Fibroblast of skin of left quadriceps (primary cell): Measurements from ENCODE around the gene HEXIM1.

ENCODE experiments used
- DNase-seq, 2 experiments: peaks; one replicate each; pipeline ENCODE4 v3.0.0-alpha.2; 2013; ENCODE audit warnings: low read depth in 2 of 2

HEXIM1 gene, protein sequence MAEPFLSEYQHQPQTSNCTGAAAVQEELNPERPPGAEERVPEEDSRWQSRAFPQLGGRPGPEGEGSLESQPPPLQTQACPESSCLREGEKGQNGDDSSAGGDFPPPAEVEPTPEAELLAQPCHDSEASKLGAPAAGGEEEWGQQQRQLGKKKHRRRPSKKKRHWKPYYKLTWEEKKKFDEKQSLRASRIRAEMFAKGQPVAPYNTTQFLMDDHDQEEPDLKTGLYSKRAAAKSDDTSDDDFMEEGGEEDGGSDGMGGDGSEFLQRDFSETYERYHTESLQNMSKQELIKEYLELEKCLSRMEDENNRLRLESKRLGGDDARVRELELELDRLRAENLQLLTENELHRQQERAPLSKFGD

DNA sequence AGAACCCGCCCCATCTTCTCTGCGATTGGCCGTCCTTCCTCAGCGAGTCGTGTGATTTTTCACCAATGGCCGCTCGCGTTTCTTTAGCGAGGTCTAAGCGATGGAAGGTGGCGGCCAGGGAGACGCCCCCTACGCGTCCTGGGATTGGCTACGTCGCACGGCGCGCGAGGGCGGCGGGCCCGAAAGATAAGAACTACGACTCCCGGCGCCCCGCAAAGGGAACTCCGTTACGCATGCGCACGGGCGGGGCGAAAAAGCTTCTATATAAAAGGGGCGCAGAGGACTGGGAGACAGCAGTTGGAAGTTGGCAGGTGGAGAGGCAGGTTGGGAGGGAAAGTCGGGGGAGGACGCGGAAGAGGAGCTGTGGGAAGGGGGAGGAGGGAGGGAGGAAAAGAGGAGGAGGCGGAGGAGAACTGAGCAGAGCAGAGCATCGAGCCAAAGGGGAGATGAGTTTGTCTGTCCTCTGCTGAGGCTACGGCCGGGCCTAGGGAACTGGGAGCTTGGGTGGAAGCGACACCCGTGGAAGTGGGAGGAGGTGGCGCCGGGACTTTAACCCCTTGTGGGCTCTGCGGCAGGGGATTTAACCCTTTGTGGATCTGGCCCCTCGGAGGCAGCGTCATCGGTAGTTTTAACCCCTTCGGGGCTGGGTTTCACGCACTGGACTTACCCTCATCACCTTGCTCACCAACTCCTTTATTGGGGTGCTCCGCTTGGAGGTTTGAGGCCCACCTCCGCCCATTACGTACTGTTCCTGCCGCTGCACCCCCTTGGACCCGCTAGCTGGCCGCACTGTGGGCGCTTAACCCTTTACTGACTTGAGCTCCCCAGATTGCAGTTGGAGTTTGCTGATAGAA, at the start of gene HEXIM1:
Gene HEXIM1 (plus strand): TSS at position 293 of the 854 bp plus-strand sequence. CDS start 716 bp downstream, outside the sequence.
- peak; percentile 100 for DNase-seq

DNA sequence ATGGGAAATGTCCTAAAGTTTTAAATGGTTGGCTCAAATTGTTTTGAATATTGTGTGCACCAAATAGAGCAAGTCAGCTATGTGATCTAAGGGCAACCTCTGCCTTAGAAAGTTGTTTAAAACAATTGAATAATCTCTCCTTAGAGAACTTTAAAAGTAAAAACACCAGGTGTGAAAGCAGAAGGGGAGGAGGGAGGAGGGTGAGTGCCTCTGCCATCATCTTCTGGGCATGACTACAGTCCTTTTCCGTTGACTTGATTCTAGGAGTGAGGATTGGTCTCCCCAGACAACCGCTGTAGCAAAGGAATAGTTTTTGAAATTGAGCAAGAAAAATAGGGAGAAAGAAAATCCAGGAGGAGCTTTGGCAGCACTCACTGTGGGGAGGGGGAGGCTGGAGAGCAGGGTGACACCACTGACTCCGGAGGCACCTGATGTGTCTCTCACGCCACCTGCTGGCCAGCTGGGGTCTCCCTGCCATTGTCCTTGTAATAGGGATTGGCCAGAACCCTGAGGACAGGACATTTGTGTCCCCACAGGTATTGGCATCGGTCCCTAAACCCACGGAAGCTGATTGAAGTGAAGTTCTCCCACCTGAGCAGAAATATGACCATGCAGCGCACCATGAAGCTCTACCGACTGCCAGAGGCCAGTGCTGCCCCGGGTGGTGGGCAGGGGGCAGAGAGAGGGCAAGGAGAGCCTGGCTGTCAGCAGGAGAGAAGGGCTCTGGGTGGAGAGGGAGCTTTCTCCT, 49.2 kb upstream of the HEXIM1 start:
- peak; percentile 42 to 48 for DNase-seq

DNA sequence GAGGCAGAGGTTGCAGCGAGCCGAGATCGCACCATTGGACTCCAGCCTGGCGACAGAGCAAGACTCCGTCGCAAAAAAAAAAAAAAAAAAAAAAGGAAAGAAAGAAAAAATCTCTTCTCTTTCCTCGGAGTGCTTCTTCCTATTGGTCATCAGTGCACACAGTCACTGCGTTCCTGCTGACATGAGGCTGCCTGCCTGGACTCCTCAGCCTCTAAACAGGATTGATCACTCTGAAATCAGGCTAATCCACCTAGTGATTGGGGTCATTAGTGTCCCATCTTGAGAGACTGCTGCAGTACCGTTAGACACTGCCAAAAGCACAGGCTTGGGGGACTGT, 46.8 kb upstream of the HEXIM1 start:
- DNase-seq: no peak

DNA sequence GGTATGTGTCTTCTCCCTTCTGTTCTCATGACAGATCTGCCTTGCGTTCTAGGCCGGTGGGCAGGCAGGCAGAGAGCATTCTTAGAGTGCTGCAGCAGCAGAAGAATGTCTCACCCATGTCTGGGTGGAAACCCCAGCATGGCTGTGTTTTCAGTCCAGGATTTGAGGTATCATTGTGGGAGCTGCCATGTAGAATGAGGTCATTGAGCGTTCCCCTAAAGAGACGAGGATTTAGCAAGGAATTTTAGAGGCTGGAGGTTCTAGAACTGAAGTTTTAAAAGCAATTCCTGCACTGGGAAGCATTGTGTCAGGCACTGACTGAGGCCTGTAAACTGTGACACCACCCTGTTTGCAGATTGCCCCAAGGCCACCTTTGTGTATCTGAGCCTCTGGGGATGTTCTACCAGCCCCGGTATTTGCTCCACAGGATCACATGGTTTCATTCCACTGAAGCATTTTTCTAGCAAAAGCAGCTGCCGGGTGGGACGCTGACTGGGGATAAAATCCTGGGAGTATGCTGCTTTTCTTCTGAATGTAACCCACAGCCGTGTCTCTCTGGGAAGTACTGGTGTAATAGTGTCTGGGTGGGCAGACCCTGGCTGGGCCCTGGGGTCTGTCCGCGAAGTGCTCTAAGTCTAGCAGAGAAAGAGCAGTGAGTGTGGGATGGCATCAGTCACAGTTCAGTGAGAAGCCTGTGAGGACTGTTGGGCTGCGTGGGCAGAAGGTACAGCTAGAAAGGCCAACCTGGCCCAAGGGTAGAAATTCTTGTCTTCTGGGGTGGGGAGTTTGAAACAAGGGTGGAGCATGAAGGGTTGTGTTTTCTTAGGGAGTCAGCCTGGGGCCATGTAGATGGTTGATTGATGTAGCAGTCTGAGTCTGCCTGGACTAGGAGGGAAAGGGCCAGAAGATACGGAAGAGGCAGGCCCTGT, 46.1 kb upstream of the HEXIM1 start:
- DNase-seq: no peak

DNA sequence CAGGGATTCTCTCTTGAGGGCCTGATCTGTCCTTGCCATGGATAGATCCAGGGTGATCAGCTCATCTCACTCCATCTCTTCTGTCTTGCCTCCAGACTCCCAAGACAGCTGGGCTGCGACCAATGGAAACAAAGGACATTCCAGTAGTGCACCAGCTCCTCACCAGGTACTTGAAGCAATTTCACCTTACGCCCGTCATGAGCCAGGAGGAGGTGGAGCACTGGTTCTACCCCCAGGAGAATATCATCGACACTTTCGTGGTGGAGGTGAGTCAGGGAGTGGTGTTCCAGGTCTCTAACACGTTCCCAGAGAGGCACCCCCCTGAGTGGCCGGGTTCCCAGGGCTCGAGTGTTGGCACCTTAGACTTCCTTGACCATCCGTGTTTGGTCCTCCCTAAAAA, 45.4 kb upstream of the HEXIM1 start:
- no peak for DNase-seq

DNA sequence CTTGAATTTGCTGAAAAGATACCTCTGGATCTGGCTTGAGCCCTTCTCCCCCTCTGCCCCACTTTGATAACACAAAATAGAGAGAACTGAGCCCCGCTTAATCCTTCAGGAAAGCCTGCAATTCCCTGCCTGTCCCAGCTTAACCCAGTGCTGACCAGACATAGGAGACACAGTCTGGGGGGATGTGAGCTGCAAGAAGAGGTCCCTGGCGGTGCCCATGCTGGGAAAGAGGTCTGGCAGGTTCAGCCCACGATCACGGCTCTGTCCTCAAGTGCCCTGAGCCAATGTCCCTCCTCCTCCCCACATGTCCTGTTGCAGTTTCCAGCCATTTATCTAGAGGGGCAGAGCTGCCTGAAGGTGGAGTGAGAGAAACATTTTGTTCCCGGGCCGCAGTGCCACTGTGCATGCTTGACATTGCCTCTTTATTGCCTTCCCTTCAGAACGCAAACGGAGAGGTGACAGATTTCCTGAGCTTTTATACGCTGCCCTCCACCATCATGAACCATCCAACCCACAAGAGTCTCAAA, 44.9 kb upstream of the HEXIM1 start:
- no peak for DNase-seq

DNA sequence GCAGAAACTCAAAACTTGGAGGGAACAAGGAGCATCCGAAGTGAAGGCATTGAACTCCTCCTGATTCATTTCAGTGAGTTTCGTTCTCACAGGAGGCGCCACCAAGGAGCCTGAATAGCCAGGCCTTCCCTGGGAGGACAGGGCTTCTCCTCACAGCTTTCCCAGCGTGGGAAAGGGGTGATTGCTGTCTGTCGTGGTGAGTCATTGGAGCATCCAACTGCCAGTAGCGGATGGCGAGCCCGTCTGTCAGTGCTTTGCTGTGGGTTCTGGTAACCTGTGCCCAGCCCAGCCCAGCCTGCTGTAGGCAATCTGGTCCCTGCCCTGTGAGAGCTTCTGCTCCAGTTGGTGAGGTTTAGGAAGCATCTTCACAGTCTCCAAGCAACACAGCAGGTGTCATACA, 44.2 kb upstream of the HEXIM1 start:
- no peak for DNase-seq

DNA sequence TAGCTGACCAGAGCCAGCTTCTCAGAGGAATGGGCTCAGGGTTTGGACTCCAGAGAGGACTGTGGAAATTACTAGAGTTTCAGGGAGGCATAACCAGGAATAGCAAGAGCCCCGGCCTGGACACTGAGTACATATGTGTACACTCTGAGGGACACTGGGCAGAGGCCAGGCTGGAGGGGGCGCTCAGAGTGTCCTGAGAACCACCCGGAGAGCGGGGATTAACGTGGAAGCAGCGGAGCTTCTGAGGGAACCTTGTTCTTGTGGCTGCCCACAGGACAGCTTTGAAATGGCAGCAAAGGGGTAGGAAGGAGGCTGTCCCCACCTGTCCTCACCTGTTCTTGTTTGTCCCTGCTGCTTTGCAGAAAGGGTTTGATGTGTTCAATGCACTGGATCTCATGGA, 43.8 kb upstream of the HEXIM1 start:
- no peak for DNase-seq

DNA sequence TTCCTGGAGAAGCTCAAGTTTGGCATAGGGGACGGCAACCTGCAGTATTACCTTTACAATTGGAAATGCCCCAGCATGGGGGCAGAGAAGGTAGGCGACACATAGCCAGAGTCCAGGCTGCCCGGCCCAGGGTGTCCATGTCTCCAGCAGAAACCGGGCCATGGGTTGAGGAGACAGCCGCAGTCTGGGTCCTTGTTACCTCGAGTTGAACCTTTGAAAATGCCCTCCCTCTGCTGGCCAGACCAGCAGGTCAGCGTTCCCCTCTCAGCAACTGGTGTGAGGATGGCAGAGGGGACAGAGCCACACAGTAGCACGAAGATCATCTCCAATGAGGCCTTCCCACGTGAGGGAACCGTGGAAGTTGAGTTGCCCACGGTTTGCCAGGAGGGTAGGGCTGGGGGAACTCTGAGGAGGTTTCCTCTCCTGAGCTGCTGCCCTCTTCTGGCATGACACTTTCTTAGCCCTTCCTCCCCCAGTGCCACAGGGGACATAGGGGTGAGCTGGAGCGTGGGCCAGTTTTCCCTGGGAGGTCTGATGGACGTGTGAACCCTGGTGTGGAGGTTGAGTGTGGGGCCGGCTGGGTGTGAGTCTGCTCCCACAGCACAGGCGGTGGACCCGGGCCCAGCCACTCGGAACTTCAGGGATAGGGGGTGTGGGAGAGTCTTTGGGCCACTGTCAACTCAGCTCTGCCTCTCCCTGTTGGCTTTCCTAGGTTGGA, 43.2 kb upstream of the HEXIM1 start:
- DNase-seq: no peak

DNA sequence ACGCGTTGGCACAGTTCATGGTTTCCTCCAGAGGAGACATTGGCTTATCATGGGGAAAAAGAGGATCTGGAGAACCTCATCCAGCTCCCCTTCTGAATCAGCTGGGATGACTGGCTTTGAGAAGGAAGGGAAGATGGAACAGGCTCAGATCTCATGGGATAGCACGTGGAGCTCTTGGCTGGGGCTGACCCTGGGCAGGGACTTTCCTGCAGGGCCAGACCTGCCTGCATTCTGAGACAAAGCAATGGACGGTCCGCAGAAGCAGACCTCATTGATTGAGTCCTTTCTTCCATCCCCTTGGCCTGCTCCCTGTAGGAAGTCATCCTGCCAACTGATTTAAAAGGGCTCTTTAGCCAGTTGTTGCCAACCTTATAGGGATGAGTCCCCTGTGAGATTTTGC, 42.2 kb upstream of the HEXIM1 start:
- DNase-seq: no peak

DNA sequence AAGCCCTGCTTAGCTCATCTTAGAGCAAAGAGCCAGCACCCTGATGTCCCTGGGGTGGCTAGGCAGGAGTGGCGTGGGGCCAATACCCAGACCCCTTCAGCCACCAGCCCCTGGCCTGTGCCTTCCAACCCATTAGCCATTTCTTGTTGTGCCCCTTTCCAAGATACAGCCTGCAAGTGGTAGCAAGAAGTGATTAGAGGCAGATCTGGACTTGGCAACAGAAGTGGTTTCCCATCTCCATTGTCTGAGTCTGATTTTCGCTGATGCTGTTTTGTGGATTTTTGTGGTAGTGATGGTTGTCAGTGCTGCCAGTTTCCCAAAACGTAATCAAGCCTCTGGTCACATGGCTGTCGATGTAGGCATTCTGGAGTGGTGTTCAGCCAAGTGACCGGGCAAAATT, 41.7 kb upstream of the HEXIM1 start:
- no peak for DNase-seq

DNA sequence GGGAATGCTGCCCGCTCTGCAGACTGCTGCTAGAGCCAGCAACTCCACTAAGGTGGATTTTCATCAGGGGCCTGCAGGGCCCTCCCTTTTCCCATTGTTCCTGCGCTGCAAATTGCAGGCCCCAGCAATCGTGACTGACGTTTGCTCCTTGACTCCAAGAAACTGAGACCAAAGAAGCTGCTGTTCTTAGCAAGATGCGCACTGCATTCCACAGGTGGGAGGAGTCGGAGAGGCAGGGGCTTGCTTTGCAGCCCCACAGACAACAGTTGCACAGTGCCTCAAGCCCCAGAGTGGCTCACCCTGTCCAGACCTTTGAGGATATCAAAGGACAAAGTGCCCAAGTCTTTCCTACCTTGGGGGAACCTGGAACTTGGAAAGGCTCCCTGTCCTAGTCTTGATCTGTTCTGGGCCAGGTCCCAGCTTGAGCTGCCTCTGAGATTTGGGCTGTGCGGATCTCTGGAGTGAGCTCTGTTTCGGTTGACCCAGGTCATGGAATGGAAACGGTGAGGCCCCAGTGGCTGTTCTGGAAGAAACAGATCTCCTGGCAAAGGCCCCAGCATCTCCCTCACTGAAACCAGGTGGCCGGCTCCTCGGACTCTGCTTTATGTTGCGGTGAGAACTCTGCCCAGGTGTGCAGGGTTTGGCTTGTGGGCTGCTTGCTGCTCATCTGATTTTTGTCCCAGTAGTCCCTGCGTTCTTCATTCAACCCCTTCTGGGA, 40.8 kb upstream of the HEXIM1 start:
- no peak for DNase-seq

DNA sequence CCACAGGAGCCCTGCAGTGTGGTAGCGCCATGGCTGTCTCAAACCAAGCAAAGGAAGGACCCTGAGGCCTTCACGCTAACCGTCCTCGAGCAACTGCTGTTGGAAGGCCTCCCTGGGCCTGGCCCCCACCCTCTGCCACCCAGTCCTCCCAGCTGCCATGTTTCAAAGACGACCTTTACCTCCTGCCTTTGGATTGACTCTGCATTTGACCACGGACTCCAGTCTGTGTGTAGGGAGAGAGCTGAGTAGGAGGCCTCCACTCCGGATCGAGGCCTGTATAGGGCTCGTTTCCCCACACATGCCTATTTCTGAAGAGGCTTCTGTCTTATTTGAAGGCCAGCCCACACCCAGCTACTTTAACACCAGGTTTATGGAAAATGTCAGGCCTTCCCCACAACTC, 40.2 kb upstream of the HEXIM1 start:
- DNase-seq: no peak

DNA sequence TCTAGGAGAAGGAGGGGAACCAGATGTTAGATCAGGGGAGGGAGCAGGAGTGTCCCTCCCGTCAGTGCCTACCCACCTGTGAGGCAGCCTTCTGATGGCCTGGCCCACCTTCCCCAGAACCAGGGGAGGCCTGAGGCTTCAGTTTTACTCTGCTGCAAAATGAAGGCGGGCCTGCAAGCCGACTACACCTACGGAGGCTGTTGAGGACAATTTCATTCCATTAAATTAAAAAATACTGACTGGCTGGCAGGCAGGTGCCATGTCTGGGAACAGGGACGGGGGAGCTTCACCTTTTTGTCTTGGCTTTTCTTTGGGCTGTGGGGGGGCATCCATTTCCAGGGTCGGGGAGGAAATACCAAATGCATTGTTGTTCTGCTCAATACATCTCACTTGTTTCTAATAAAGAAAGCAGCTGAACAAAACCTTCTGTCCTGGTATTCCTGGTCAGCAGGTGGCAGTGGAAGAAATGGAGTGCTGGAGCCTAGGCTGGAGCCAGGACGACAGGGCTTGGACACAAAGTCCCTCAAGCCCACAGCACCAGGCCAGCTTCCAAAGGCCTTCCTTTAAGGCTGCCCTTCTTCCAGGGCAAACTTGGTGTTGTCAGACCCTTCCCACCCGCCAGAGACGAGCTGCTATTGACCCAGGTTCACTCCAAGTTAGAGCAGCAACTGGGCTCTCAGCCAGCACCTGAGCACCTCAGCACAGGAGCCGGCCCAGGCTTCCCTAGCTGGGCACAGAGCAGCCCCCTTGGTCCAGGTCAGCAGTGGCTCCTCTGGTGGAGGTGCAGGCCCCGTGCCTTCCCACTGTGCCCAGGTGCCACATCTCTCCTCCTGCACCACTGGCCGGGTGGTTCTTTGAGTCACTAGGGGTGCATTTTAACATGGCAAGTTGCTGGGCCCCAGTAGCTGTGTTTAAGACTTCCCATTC, 39.4 kb upstream of the HEXIM1 start:
- no peak for DNase-seq

DNA sequence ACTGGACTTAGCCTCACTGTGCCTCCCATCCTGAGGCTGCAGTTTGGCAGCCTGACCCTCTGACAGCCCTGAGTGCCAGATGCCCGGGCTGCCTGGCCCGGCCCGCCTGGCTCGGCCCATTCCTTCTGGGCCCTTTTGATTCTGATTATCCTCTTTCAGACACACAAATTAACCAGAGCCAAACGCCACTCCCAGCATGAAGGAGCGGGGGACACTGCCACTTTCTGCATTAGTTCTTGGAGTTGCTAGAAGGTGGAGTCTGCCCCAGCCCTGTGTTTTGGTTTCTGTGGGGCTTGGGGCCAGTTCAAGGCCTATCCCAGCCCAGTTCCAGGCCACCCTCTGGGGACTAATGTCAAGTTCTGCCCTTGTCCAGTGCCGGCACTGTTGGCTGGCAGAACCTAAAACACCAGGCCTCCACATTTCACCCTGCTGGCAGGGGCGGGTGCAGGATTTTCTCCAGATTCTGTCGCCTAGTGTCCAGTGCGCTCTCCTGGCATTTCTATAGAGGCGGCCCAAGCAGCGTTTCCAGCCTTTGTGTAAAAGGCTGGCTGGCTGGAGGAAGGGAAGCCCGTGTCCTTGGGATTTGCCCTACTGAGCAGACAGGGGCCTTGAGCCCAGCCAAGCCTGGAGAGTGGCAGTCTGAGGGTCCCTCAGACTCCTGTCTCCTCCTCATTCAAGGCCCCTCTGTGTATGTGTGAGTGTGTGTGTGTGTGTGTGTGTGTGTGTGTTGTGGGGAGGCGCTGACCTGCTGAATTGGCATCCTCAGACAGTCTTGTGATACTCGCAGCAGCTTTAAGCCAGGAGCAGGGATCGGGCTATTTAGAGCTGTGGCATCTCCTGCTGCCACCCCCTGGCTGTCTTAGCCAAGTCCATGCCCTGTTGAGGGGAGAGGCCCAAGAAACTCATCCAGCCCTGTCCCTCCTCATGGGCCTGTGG, 37.3 kb upstream of the HEXIM1 start:
- DNase-seq: no peak

DNA sequence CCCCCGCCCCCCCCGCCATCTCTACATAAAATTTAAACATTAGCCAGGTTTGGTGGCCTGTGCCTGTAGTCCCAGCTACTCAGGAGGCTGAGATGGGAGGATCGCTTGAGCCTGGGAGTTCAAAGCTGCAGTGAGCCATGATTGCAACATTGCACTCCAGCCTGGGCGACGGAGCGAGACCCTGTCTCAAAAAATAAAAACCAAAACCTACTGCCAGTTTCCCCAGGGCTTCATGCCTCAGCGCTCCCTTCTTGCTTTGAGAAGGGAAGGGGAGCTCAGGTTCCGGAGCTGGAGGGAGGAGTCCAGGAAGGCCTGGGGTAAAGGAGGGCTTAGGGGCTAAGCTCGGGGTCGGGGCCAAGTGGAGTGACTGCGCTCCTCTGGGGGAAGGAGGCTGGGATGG, 36.4 kb upstream of the HEXIM1 start:
- DNase-seq: no peak

DNA sequence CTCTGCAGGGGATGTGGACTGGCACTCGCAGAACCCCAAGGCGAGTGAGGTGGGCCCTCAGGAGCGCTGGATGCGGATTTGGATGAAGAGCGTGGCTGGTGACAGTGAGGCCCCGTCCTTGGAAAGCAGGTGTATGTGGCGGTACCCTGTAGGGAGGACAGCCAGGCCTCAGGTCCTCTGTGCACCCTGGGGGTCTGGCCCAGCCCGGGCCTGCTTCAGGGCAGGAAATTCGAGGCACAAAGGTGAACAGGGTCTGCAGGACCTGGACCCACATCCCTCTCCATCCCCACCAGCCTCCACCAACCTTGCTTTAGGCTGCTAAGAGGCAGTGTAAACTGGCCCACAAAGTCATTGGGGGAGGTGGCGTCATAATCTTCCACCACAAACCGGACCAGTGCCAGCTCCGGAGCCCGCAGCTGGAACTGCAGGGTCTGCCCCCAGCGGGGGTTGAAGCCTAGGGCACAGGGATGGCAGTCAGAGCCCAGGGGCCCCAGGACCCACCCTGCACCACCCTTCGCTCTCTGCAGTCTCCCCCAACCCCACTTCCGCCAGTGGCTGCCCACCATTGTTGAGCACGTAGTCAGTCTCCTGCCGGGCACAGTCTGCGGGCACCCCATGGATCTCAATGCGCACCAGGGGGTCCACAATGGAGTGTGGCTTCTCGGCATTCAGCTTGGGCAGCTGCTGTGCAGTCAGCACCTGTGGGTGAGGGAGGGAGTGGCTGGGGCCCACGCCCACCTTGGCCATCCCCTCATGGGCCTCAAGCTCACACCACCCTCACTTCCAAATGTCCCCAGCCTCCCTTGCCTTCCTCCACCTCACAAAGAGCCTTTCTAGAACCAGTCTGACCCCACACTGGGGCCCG, 35.5 kb upstream of the HEXIM1 start:
- DNase-seq: no peak
